PC-3 (cell line): ENCODE results near the gene KAT7. TPM values are rescaled to one million over a fixed set of nuclear protein-coding genes. Genes with fewer than 3 reads are reported as not detected.

Experiments
- ATAC-seq: fragments of 200-7000 bp; cut with Tn5 transposase; 2 replicates; pipeline ENCODE4 v1.9.1; 2020; ENCODE audit warnings: mild to moderate bottlenecking, moderate library complexity
- BruUV-seq: library from RNA; stranded (reverse); fragments of 400-500 nt; replicated peaks from 2 replicates; lab custom pipeline; 2021; lab: Mats Ljungman, UMichigan
- CTCF ChIA-PET: fragments of 300-600 bp; sonication (Branson Sonifier 250); formaldehyde crosslinking; loops from one replicate; lab custom pipeline; 2022; ENCODE audit warnings: antibody characterized with exemption; lab: Charles Lee
- POLR2A ChIA-PET: fragments of 300-600 bp; sonication (Branson Sonifier 250); formaldehyde crosslinking; loops from one replicate; lab custom pipeline; 2022; ENCODE audit warnings: antibody characterized with exemption; ENCODE audit not compliant: unreplicated experiment; lab: Charles Lee
- DNase-seq: peaks from one replicate; pipeline ENCODE4 v3.0.0-alpha.2; 2015
- H2AFZ ChIP-seq: fragments of 300-600 bp; sonication (generic); 2 replicates; pipeline ENCODE4 v1.6.0; 2016; ENCODE audit warnings: antibody characterized with exemption, low read length
- H3F3A ChIP-seq: fragments of 300-600 bp; sonication (generic); one replicate; pipeline ENCODE4 v1.6.0; 2017; ENCODE audit warnings: antibody characterized with exemption, low read length, control low read depth, mild to moderate bottlenecking; ENCODE audit not compliant: unreplicated experiment
- H3K27ac ChIP-seq: fragments of 300-600 bp; sonication (generic); 2 replicates; pipeline ENCODE4 v1.5.1; 2016; ENCODE audit warnings: mild to moderate bottlenecking, low read length
- H3K27me3 ChIP-seq: fragments of 300-600 bp; sonication (generic); 2 replicates; pipeline ENCODE4 v1.6.1; 2016; ENCODE audit warnings: low read length, mixed read lengths
- H3K36me3 ChIP-seq: fragments of 300-600 bp; sonication (generic); 2 replicates; pipeline ENCODE4 v1.6.1; 2016; ENCODE audit warnings: low read depth, mixed run types, low read length, mixed read lengths
- H3K4me1 ChIP-seq: fragments of 300-600 bp; sonication (generic); 2 replicates; pipeline ENCODE4 v1.5.1; 2016; ENCODE audit warnings: low read length; ENCODE audit not compliant: insufficient read depth
- H3K4me2 ChIP-seq: fragments of 300-600 bp; sonication (generic); 2 replicates; pipeline ENCODE4 v1.6.0; 2016; ENCODE audit warnings: low read length
- H3K4me3 ChIP-seq: fragments of 300-600 bp; sonication (generic); 2 replicates; pipeline ENCODE4 v1.5.1; 2016; ENCODE audit warnings: mild to moderate bottlenecking, low read length, mixed read lengths
- H3K79me2 ChIP-seq: fragments of 300-600 bp; sonication (generic); 2 replicates; pipeline ENCODE4 v1.6.1; 2017; ENCODE audit warnings: low read length, mixed read lengths
- H3K9ac ChIP-seq: fragments of 300-600 bp; sonication (generic); 2 replicates; pipeline ENCODE4 v1.6.0; 2016; ENCODE audit warnings: mild to moderate bottlenecking, low read length
- H3K9me2 ChIP-seq: fragments of 300-600 bp; sonication (generic); replicated peaks from 2 replicates; pipeline ENCODE4 v1.6.1; 2016; ENCODE audit warnings: mixed run types, low read length, mixed read lengths
- H3K9me3 ChIP-seq: fragments of 300-600 bp; sonication (generic); 2 replicates; pipeline ENCODE4 v1.6.1; 2016; ENCODE audit warnings: low read length, mixed read lengths
- H4K20me1 ChIP-seq: fragments of 300-600 bp; sonication (generic); 2 replicates; pipeline ENCODE4 v1.6.1; 2016; ENCODE audit warnings: low read length, mixed read lengths
- EZH2 ChIP-seq: fragments of 300-600 bp; sonication (generic); IDR thresholded peaks from one replicate; pipeline ENCODE4 v1.6.1; 2017; ENCODE audit warnings: antibody characterized with exemption, mild to moderate bottlenecking, low read length; ENCODE audit not compliant: unreplicated experiment
- EZH2phosphoT487 ChIP-seq: fragments of 300-600 bp; sonication (generic); IDR thresholded peaks from 2 replicates; pipeline ENCODE4 v1.6.1; 2018; ENCODE audit warnings: mild to moderate bottlenecking, antibody characterized with exemption, low read length, borderline replicate concordance
- intact Hi-C: fragments of 100-400 bp; cut with micrococcal nuclease; formaldehyde crosslinking; loops from 2 replicates; pipeline ENCODE4 v1.9.0; 2023
- total RNA-seq: library from RNA; depleted of rRNA; stranded (reverse); fragments of >200 nt; gene quantifications from 2 replicates; pipeline ENCODE4 v1.2.3, GENCODE V29; 2014
- TF ChIP-seq, protein P1 (sequence below): fragments of 300-600 bp; sonication (generic); conservative IDR thresholded peaks from 2 replicates; pipeline ENCODE4 v1.5.1; 2017; ENCODE audit warnings: antibody characterized with exemption, low read depth, mild to moderate bottlenecking, low read length

The KAT7 gene
- total RNA-seq, 1 experiment from 2014 or later, result 39.1 TPM

DNA sequence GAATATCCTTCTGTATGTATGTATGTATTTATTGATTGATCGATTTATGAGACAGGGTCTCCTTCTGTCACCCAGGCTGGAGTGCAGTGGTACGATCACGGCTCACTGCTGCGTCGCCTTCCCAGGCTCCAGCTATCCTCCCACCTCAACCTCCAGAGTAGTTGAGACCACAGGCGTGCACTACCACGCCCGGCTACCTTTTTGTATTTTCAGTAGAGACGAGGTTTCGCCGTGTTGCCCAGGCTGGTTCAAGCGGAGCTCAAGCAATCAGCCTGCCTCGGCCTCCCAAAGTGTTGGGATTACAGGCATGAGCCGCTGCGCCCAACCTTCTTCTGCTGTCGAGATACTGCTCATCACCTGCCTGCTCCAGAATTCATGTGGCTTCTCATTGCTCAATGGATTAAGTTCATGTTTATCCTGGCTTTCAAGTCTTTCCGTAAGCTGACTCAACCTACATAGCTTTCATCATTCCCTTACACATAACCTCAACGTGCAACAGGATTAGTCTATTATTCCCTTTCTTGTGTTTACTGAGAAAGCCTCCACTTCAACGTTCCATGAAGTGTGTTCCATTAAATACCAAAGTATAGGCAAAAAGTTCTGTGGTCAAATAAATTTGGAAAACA lies 45.8 kb downstream of the KAT7 start:
- ChIA-PET CTCF (no interaction called here), POLR2A (no interaction called here)
- no peak for ATAC-seq
- Histone ChIP-seq H4K20me1 (no peaks in the 10 kb centered on the region), H3K27me3 (no peaks in the 10 kb centered on the region), H3K9ac (no peak overlapping the region), H3K9me2 (no peaks in the 10 kb centered on the region), H3K4me3 (no peak overlapping the region), H2AFZ (no peak overlapping the region), H3F3A (no peaks in the 10 kb centered on the region), H3K4me2 (no peak overlapping the region), H3K27ac (no peak overlapping the region), H3K9me3 (no peaks in the 10 kb centered on the region), H3K79me2 (no peaks in the 10 kb centered on the region), H3K36me3 (peaks cover 14% of the 10 kb centered on the region), H3K4me1 (peaks cover 5% of the 10 kb centered on the region; the same call in 1 of the 2 replicates)
- intact Hi-C loops, result no loop called here
- TF ChIP-seq EZH2phosphoT487 (no peak), EZH2 (no peak)
- TF ChIP-seq, protein P1, sequence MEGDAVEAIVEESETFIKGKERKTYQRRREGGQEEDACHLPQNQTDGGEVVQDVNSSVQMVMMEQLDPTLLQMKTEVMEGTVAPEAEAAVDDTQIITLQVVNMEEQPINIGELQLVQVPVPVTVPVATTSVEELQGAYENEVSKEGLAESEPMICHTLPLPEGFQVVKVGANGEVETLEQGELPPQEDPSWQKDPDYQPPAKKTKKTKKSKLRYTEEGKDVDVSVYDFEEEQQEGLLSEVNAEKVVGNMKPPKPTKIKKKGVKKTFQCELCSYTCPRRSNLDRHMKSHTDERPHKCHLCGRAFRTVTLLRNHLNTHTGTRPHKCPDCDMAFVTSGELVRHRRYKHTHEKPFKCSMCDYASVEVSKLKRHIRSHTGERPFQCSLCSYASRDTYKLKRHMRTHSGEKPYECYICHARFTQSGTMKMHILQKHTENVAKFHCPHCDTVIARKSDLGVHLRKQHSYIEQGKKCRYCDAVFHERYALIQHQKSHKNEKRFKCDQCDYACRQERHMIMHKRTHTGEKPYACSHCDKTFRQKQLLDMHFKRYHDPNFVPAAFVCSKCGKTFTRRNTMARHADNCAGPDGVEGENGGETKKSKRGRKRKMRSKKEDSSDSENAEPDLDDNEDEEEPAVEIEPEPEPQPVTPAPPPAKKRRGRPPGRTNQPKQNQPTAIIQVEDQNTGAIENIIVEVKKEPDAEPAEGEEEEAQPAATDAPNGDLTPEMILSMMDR, result no peak
- no peak for DNase-seq
- no TSS peak for BruUV-seq

DNA sequence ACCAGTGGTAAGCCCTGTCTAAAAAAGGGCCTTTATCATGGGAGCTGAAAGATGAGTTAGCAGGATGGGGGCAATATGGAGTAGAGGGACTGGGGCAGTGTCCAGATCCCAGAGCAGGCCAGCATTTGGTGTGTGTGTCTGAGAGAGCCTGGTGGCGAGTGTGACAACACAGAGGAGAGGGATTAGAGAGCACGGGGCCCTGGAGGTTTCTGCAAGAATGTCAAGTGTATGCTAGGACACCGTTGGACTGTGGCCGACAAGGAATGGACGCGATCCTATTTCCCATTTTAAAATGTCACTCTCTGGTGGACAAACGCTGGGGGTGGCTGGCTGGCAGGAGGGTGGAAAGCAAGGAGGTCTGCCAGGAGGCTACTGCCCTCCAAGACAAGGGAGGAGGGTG lies 47.0 kb downstream of the KAT7 start:
- H3K9ac ChIP-seq, result no peak overlapping the region

More for the DNA sequence above, 47.0 kb downstream of the KAT7 start:
- intact Hi-C loops, result no loop called here
- Histone ChIP-seq H3K4me2 (no peak overlapping the region), H3K27ac (no peak overlapping the region), H3K4me1 (peaks cover 2% of the 10 kb centered on the region; the same call in 1 of the 2 replicates), H3K9me3 (no peaks in the 10 kb centered on the region), H3K79me2 (no peaks in the 10 kb centered on the region), H2AFZ (no peak overlapping the region), H3K36me3 (peaks cover 9% of the 10 kb centered on the region), H3K4me3 (no peak overlapping the region), H3K27me3 (no peaks in the 10 kb centered on the region), H3F3A (no peaks in the 10 kb centered on the region), H3K9me2 (no peaks in the 10 kb centered on the region), H4K20me1 (no peaks in the 10 kb centered on the region)
- no TSS peak for BruUV-seq
- ATAC-seq, result no peak
- TF ChIP-seq EZH2phosphoT487 (no peak), EZH2 (no peak)
- TF ChIP-seq, protein P1, result no peak
- ChIA-PET POLR2A (no interaction called here), CTCF (no interaction called here)
- DNase-seq, result no peak
